Glutamatergic neuron (in vitro differentiated cells): ENCODE results near the gene ACOXL. TPM values are rescaled to one million over a fixed set of nuclear protein-coding genes. Genes with fewer than 3 reads are reported as not detected.

Experiments
- DNase-seq: peaks from one replicate; pipeline ENCODE4 v3.0.0; 2022
- H3K27ac Mint-ChIP-seq: one replicate; pipeline ENCODE4 v1.8.0; 2020; ENCODE audit warnings: mild to moderate bottlenecking, mixed read lengths, inconsistent platforms; ENCODE audit not compliant: unreplicated experiment
- H3K27me3 Mint-ChIP-seq: one replicate; pipeline ENCODE4 v1.8.0; 2020; ENCODE audit warnings: mild to moderate bottlenecking, moderate library complexity, mixed read lengths, inconsistent platforms; ENCODE audit not compliant: unreplicated experiment
- H3K36me3 Mint-ChIP-seq: one replicate; pipeline ENCODE4 v1.8.0; 2020; ENCODE audit warnings: mild to moderate bottlenecking, mixed read lengths, inconsistent platforms; ENCODE audit not compliant: unreplicated experiment
- H3K4me1 Mint-ChIP-seq: one replicate; pipeline ENCODE4 v1.8.0; 2020; ENCODE audit warnings: mild to moderate bottlenecking, low read depth, mixed read lengths, inconsistent platforms; ENCODE audit not compliant: unreplicated experiment
- H3K4me3 Mint-ChIP-seq: one replicate; pipeline ENCODE4 v1.8.0; 2020; ENCODE audit warnings: mild to moderate bottlenecking, mixed read lengths, inconsistent platforms; ENCODE audit not compliant: unreplicated experiment
- H3K9me3 Mint-ChIP-seq: one replicate; pipeline ENCODE4 v1.8.0; 2020; ENCODE audit warnings: mild to moderate bottlenecking, moderate library complexity, mixed read lengths, inconsistent platforms; ENCODE audit not compliant: unreplicated experiment
- CTCF ChIP-seq: fragments of 200-600 bp; sonication (generic); IDR thresholded peaks from one replicate; pipeline ENCODE4 v1.5.0; 2021; ENCODE audit not compliant: partially characterized antibody, unreplicated experiment
- total RNA-seq: library from RNA; stranded (reverse); fragmentation: NEBNext Ultra II Directional; extraction: Animal tissue kit (Norgen Biotek cat#: 25700); gene quantifications from one replicate; pipeline ENCODE4 v1.2.1, GENCODE V29; 2021; ENCODE audit not compliant: unreplicated experiment

Gene ACOXL
- total RNA-seq, 1 donor from 2014 or later: 1.4 TPM

- H3K27ac Mint-ChIP-seq: no peak overlapping the region
These were observed 387.5 kb downstream of the ACOXL start for GRCh38 chr2:111119822-111120252.

GRCh38 chr2:111120253-111121027 is 388.1 kb downstream of the ACOXL start, which contains the start of gene BCL2L11:
Gene BCL2L11, plus strand, starts transcription at chr2:111120914. Its CDS starts 2,832 bp downstream, at chr2:111123746.
- Mint-ChIP-seq H3K4me3 (peak within 1 kb of the TSS; percentile 92), H3K9me3 (peaks cover 12% of the 10 kb centered on the region), H3K36me3 (no peaks in the 10 kb centered on the region), H3K4me1 (peaks cover 10% of the 10 kb centered on the region), H3K27me3 (peaks cover 20% of the 10 kb centered on the region), H3K27ac (no peak within 1 kb of the TSS)
- DNase-seq: peak; percentile 90
- TF ChIP-seq CTCF: peak; percentile 20

More at GRCh38 chr2:111119822-111120252, 387.5 kb downstream of the ACOXL start:
- DNase-seq: peak; percentile 31
- peaks cover 12% of the 10 kb centered on the region for H3K9me3 Mint-ChIP-seq
- H3K4me1 Mint-ChIP-seq: peaks cover 10% of the 10 kb centered on the region
- H3K36me3 Mint-ChIP-seq: no peaks in the 10 kb centered on the region
- peaks cover 20% of the 10 kb centered on the region for H3K27me3 Mint-ChIP-seq
- TF ChIP-seq CTCF: no peak
- H3K4me3 Mint-ChIP-seq: peak overlapping the region; percentile 83

DNA sequence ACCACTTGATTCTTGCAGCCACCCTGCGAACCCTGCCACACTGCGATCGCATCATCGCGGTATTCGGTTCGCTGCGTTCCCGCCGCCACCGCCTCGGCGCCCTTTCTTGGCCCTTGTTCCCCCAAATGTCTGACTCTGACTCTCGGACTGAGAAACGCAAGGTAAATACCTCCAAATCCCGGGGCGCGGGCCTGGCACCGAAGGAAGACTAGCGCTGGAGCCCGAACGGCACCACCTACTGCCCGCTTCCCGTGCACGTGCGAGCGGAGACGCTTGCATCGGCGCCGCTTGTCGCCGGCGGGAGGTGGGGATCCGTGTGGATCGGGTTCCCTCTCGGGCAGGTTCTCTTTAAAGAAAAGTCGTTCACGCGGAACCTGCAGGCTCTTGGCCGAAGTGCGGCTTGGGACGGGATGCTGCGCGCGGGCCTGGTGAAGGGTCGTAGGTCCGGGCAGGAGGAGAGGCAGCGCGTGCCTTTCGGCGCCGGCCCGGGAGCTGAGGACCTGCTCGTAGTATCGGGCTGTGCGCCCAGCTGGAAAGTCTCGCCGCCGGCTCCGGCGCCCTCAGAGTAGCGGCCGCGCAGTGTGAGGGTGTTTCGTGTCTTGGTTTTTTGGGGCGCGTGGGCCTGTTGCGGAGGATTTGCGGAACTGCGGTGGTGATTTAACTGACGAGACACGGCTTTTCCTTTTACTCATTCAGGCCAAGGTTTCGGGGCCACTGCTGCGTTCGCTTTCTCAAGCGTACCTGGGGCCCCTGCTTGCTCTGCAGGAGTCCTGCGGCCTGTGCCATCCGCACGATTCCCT is 388.9 kb downstream of the ACOXL start:
- Mint-ChIP-seq H3K4me1 (peaks cover 10% of the 10 kb centered on the region), H3K9me3 (peaks cover 12% of the 10 kb centered on the region), H3K27ac (no peak overlapping the region), H3K4me3 (peak overlapping the region; percentile 92), H3K27me3 (peaks cover 20% of the 10 kb centered on the region), H3K36me3 (no peaks in the 10 kb centered on the region)
- DNase-seq: peak; percentile 65
- no peak for TF ChIP-seq CTCF

DNA sequence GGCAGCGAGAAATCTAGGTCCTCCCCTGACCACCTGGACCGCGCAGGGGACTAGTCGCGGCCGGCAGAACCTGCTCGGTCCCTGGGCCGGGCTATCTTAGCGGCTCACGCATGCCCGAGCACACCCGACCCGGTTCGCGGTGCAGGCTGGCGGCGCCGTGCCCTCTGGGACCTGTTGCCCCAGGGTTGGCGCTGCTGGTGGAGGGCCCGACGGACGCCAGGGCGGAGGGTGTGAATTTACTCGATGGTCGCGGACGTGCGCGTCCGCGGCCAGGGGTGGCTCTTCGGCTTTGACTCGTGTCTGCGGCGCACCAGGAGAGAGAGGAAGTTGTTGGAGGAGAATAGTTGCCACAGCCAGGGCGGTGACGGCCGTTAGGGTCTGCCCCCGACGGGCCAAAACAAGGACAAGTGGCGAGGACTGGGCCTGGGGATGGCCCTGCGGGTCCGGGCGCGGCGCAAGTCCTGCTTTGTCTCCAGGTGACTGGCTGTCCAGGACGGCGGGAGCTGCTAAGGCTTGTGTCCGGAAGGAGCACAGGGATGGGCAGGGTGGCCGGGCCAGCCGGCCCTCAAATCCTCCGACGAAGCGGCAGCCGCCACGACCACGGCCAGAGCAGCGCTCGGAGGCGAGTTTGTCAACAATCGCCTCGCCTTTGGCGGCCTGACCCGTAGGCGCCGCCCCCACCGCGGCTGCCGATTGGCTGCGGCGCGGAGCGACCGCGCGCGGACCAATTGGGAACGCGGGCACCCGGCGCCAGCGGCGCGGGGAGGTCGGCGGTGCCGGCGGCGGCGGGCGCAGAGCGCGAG is 389.7 kb downstream of the ACOXL start:
- Mint-ChIP-seq H3K27ac (peak overlapping the region; percentile 82), H3K9me3 (peaks cover 12% of the 10 kb centered on the region), H3K27me3 (peaks cover 17% of the 10 kb centered on the region), H3K4me1 (peaks cover 12% of the 10 kb centered on the region), H3K4me3 (peak overlapping the region; percentile 92), H3K36me3 (no peaks in the 10 kb centered on the region)
- no peak for TF ChIP-seq CTCF
- peak; percentile 93 for DNase-seq
